ENCODE results near the gene PRKAA1. TPM values are rescaled to one million over a fixed set of nuclear protein-coding genes. Genes with fewer than 3 reads are reported as not detected.

Gene PRKAA1
- polyA plus RNA-seq, 1 donor from 2014 or later = 66.9 TPM

DNA sequence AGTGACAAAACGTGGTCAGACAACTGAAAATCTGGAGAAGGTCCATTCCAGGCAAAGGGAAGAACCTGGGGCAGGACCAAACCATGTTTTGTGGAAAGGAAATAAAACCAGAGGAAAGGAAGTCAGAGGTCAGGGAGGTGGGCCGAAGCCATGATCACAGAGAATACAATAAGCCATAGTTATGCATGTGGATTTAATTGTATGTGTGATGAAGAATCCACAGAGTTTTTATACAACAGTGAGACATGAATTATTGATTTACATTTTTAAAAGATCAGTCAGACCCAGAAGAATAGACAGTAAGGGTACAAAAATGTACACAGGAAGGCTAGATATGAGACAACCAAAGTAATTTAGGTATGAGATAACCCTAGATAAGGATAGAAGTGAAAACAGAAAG is 63.2 kb downstream of the PRKAA1 start:
- H3K9ac ChIP-seq (ENCODE audit: low read length) = no peak overlapping the region
- H3K4me3 ChIP-seq (ENCODE audit: low read length) = no peak overlapping the region
- H3F3A ChIP-seq (ENCODE audit: insufficient read depth, low read length, poor library complexity, severe bottlenecking) = no peaks in the 10 kb centered on the region
- TF ChIP-seq POLR2AphosphoS5 (IDR thresholded peaks at IDR 0.05) (no peak), MXI1 (conservative IDR thresholded peaks at IDR 0.05; ENCODE audit: poor library complexity, severe bottlenecking) (no peak), EZH2 (IDR thresholded peaks at IDR 0.05; ENCODE audit: borderline replicate concordance, insufficient read depth, low read length, poor library complexity, severe bottlenecking) (no peak), EP300 (conservative IDR thresholded peaks at IDR 0.05; ENCODE audit: poor library complexity, severe bottlenecking) (no peak)
- TF ChIP-seq, protein P1, sequence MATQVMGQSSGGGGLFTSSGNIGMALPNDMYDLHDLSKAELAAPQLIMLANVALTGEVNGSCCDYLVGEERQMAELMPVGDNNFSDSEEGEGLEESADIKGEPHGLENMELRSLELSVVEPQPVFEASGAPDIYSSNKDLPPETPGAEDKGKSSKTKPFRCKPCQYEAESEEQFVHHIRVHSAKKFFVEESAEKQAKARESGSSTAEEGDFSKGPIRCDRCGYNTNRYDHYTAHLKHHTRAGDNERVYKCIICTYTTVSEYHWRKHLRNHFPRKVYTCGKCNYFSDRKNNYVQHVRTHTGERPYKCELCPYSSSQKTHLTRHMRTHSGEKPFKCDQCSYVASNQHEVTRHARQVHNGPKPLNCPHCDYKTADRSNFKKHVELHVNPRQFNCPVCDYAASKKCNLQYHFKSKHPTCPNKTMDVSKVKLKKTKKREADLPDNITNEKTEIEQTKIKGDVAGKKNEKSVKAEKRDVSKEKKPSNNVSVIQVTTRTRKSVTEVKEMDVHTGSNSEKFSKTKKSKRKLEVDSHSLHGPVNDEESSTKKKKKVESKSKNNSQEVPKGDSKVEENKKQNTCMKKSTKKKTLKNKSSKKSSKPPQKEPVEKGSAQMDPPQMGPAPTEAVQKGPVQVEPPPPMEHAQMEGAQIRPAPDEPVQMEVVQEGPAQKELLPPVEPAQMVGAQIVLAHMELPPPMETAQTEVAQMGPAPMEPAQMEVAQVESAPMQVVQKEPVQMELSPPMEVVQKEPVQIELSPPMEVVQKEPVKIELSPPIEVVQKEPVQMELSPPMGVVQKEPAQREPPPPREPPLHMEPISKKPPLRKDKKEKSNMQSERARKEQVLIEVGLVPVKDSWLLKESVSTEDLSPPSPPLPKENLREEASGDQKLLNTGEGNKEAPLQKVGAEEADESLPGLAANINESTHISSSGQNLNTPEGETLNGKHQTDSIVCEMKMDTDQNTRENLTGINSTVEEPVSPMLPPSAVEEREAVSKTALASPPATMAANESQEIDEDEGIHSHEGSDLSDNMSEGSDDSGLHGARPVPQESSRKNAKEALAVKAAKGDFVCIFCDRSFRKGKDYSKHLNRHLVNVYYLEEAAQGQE (IDR thresholded peaks at IDR 0.05; ENCODE audit: borderline replicate concordance) = no peak
- TF ChIP-seq, protein P2, sequence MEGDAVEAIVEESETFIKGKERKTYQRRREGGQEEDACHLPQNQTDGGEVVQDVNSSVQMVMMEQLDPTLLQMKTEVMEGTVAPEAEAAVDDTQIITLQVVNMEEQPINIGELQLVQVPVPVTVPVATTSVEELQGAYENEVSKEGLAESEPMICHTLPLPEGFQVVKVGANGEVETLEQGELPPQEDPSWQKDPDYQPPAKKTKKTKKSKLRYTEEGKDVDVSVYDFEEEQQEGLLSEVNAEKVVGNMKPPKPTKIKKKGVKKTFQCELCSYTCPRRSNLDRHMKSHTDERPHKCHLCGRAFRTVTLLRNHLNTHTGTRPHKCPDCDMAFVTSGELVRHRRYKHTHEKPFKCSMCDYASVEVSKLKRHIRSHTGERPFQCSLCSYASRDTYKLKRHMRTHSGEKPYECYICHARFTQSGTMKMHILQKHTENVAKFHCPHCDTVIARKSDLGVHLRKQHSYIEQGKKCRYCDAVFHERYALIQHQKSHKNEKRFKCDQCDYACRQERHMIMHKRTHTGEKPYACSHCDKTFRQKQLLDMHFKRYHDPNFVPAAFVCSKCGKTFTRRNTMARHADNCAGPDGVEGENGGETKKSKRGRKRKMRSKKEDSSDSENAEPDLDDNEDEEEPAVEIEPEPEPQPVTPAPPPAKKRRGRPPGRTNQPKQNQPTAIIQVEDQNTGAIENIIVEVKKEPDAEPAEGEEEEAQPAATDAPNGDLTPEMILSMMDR (IDR thresholded peaks at IDR 0.05; ENCODE audit: poor library complexity, severe bottlenecking) = no peak
- H4K20me1 ChIP-seq (ENCODE audit: insufficient read depth) = no peaks in the 10 kb centered on the region
- no peak overlapping the region for H3K27ac ChIP-seq (ENCODE audit: low read length)
- peaks cover 8% of the 10 kb centered on the region for H3K36me3 ChIP-seq (ENCODE audit: insufficient read depth, low read length)
- H2AFZ ChIP-seq (ENCODE audit: low read depth, low read length) = no peak overlapping the region
- H3K9me2 ChIP-seq (ENCODE audit: insufficient read depth, low read length) = no peaks in the 10 kb centered on the region
- no peaks in the 10 kb centered on the region for H3K27me3 ChIP-seq (ENCODE audit: insufficient read depth, low read depth, low read length)
- no peaks in the 10 kb centered on the region for H3K9me3 ChIP-seq (ENCODE audit: low read length)
- peaks cover 3% of the 10 kb centered on the region for H3K79me2 ChIP-seq (replicated peaks; ENCODE audit: insufficient read depth, low read length)
- H3K4me2 ChIP-seq (ENCODE audit: low read length) = no peak overlapping the region

DNA sequence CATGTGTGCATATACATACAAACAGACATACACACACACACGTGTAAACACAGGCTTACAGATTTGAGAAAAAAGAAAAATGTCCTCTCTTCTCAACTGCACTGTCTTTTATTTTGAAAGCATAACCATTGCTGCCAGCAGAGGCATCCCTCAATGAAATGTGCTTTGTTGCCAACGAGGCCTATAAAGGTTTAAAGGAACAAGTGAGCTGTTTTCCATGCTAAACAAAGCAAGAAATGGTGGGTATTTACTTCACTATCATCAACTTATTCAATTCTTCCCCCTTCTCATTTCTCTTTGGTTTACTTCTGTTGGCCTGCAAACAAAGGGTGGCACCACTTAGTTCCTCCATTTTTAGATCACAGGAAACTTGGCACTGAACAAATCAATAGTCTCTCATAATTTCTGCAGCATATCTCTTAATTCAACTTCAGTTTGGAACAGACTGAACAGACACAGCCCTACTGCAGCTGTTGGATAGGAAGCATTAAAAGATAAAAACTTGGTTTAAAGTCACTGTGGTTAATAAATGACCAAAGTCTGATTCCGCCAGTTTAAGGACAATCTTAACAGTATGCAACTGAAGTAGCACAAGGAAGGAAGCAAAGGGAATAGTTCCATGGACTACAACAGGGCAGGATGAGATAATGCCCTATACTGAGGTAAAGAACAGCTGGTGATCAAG is 64.2 kb downstream of the PRKAA1 start:
- Histone ChIP-seq H3K9ac (ENCODE audit: low read length) (no peak overlapping the region), H3F3A (ENCODE audit: insufficient read depth, low read length, poor library complexity, severe bottlenecking) (no peaks in the 10 kb centered on the region), H2AFZ (ENCODE audit: low read depth, low read length) (no peak overlapping the region), H4K20me1 (ENCODE audit: insufficient read depth) (no peaks in the 10 kb centered on the region), H3K9me3 (ENCODE audit: low read length) (no peaks in the 10 kb centered on the region), H3K27me3 (ENCODE audit: insufficient read depth, low read depth, low read length) (no peaks in the 10 kb centered on the region), H3K4me2 (ENCODE audit: low read length) (no peak overlapping the region), H3K27ac (ENCODE audit: low read length) (no peak overlapping the region), H3K9me2 (ENCODE audit: insufficient read depth, low read length) (no peaks in the 10 kb centered on the region), H3K79me2 (replicated peaks; ENCODE audit: insufficient read depth, low read length) (peaks cover 3% of the 10 kb centered on the region), H3K4me3 (ENCODE audit: low read length) (no peak overlapping the region), H3K36me3 (ENCODE audit: insufficient read depth, low read length) (peaks cover 5% of the 10 kb centered on the region)
- TF ChIP-seq EZH2 (IDR thresholded peaks at IDR 0.05; ENCODE audit: borderline replicate concordance, insufficient read depth, low read length, poor library complexity, severe bottlenecking) = no peak
- TF ChIP-seq TAF1 (IDR thresholded peaks at IDR 0.05; ENCODE audit: low read depth) = no peak
- no peak for TF ChIP-seq EP300 (conservative IDR thresholded peaks at IDR 0.05; ENCODE audit: poor library complexity, severe bottlenecking)
- TF ChIP-seq, protein P2 (IDR thresholded peaks at IDR 0.05; ENCODE audit: poor library complexity, severe bottlenecking) = no peak
- TF ChIP-seq MXI1 (conservative IDR thresholded peaks at IDR 0.05; ENCODE audit: poor library complexity, severe bottlenecking) = no peak
- no peak for TF ChIP-seq RAD21 (conservative IDR thresholded peaks at IDR 0.05)
- no peak for TF ChIP-seq POLR2AphosphoS5 (IDR thresholded peaks at IDR 0.05)
- TF ChIP-seq, protein P1 (IDR thresholded peaks at IDR 0.05; ENCODE audit: borderline replicate concordance) = no peak
- no peak for TF ChIP-seq SMC3 (conservative IDR thresholded peaks at IDR 0.05; ENCODE audit: poor library complexity)

All from neural cell (in vitro differentiated cells).